GM12878 (cell line): ENCODE results near the gene METRN.

Source experiments
- CTCF ChIP-seq, 3 experiments: IDR thresholded peaks in 2 of 3; conservative IDR thresholded peaks in 1 of 3; 2 replicates each; pipeline ENCODE4 v1.5.1; 2011; ENCODE audit warnings: low read depth in 3 of 3, low read length in 3 of 3, mild to moderate bottlenecking in 3 of 3, control low read depth in 2 of 3, moderate library complexity in 2 of 3, inconsistent platforms in 1 of 3, mixed read lengths in 1 of 3; ENCODE audit not compliant: control insufficient read depth in 2 of 3, insufficient read depth in 1 of 3; ENCODE audit errors: extremely low read depth in 1 of 3
- EZH2 ChIP-seq: IDR thresholded peaks from 2 replicates; pipeline ENCODE4 v1.6.1; 2012; ENCODE audit warnings: low read depth, mild to moderate bottlenecking, control low read depth, inconsistent platforms, low read length, borderline replicate concordance; ENCODE audit not compliant: control insufficient read depth
- LARP7 ChIP-seq: fragments of 450-650 bp; IDR thresholded peaks from 2 replicates; pipeline ENCODE4 v1.6.1; 2017; ENCODE audit warnings: mild to moderate bottlenecking
- SREBF2 ChIP-seq: IDR thresholded peaks from 2 replicates; pipeline ENCODE4 v1.6.1; 2012; ENCODE audit warnings: mild to moderate bottlenecking, low read length
- YY1 ChIP-seq: IDR thresholded peaks from 2 replicates; pipeline ENCODE4 v1.6.1; 2011; ENCODE audit warnings: low read depth, mild to moderate bottlenecking, low read length
- ZBTB33 ChIP-seq: fragments of 450-650 bp; IDR thresholded peaks from 2 replicates; pipeline ENCODE4 v1.6.1; 2017; ENCODE audit warnings: mild to moderate bottlenecking
- ZNF217 ChIP-seq: fragments of 450-650 bp; IDR thresholded peaks from 2 replicates; pipeline ENCODE4 v1.6.1; 2017; ENCODE audit warnings: antibody characterized with exemption, mild to moderate bottlenecking

GRCh38 chr16:764184-764750 lies 49.3 kb downstream of the METRN start:
- no peak for TF ChIP-seq YY1
- TF ChIP-seq ZBTB33, result no peak
- TF ChIP-seq CTCF (IDR thresholded peaks at IDR 0.05 in 2 of 3, conservative IDR thresholded peaks at IDR 0.05 in 1 of 3; ENCODE audit: control insufficient read depth in 2 of 3, extremely low read depth in 1 of 3, insufficient read depth in 1 of 3, low read depth in 3 of 3, low read length in 3 of 3), result no peak
- no peak for TF ChIP-seq ZNF217
- TF ChIP-seq SREBF2, result no peak
- no peak for TF ChIP-seq LARP7
- TF ChIP-seq EZH2, result no peak
